MV-4-11 (cell line): ENCODE measurements around the gene SHB.

Experiments used
- DNase-seq: peaks from one replicate; lab custom pipeline; 2025; lab: John Stamatoyannopoulos, UW

Gene SHB

DNA sequence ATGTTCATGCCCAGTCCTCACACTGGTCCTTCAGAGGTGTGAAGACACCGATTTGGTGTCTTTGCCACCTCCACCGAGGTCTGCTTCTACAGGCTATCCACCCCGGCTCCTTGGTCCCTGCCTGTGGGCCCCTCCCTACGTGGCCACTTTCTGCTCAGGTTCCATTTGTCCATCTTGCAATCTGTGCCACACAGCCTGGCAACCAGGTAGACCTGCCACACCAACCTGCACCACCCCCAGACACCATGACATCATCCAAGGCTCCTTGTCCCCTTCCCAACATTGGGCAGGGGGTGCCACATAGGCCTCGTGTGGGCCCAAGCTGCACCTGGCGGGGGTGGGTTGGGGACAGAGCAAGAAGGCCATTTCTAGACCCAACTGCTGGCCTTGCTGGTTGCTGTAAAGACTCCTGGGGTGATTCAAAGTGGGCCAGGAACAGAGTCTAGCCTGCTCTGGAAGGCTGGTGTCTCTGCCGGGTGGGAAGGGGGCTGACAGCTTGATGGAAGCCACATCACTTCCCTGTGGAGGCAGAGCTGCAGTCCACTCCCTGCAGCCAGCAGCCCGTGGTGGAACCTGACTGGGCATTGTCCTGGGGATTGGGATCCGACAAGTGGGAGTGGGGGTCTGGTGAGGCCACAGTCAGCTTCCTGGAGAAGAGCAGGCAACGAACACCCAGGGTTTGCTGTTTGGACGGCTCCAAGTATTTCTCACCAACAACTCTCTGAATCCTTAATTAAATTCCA, 99.3 kb downstream of the SHB start:
- DNase-seq: no peak

DNA sequence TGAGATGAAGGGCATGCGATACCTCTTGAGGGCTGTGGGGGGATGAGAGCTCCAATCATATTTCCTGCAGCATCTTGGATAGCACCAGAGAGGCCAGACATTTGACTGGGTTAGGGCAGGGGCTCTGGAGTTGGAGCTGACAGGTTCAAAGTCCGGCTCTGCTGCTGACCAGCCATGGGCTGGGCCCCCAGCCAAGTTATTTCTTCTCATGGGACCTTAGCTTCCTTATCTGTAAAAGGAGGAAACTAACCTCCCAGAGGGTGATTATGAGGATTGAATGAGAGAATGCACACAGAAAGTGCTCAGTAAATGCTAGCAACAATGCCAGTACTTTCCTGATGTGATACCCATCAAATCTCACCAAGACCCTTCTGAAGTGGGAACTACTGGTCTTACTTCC, 99.9 kb downstream of the SHB start:
- DNase-seq: no peak

DNA sequence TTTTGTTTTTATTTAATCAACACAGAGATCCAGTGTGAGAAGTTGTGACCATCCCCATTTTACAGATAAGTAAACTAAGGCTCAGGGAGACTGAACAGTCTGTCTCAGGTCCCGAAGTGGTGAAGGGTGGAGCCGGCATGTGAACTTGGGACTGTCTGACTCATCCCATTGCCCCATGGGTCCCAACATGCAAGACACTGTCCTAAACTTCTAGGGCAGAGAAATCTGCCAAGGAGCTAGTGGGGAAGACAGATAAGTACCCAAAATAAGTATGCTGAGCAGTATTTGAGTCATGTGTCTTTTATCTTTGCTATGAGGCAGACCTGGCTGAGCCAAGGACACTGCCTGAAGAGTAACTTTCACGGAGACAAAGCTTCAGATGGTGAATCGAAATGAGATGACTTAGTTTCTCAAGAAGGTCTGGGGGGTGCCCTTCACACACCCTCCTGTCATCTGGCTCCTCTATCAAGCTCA, 100.8 kb downstream of the SHB start:
- DNase-seq: no peak

DNA sequence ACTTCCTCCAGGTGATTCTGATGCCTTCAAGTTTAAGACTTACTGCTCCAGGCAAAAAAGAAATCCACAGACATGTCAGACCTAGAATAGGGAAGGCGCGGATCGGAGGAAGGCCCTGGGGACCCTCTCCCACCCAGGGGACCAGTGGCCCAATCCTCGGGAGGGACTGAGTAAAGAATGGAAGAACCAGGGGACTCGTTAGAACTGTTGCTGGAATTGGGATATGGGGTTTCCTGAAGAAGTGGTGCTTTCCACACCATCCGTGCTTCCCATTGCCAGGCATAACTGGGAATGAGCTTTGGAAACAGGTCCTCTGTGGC, 101.3 kb downstream of the SHB start:
- no peak for DNase-seq

DNA sequence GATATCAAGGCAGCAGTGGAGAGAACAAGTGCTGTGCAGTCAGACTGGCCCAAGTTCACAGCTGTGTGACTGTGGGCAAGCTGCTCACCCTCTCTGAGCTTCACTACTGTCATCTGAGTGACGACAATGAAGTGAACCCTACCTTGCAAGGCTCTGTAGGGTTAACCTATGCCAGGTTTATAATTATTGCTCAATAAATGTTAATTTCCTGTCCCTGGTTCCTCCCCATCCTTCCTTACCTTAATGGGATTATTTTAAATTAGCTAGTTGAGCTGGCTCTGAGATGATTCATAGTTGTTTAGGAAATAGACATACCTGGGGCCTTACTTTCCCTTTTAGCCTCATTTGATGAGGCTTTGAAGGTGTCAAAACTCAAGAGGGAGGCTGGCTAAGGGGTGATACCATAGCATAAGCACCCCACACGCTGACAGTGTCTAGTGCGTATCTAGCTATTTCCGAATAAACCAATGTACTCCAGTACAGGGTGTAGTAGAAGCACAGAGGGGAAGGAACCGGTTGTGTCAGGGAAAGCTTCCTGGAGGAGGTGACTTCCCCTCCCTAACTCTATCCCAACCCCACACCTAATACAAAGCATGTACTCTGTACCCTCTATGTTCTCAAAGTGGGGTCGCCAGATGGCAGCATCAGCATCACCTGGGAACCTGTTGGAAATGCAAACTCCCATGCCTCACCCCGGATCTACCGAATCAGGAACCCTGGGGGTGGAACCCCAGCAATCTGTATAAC, 101.8 kb downstream of the SHB start:
- no peak for DNase-seq

DNA sequence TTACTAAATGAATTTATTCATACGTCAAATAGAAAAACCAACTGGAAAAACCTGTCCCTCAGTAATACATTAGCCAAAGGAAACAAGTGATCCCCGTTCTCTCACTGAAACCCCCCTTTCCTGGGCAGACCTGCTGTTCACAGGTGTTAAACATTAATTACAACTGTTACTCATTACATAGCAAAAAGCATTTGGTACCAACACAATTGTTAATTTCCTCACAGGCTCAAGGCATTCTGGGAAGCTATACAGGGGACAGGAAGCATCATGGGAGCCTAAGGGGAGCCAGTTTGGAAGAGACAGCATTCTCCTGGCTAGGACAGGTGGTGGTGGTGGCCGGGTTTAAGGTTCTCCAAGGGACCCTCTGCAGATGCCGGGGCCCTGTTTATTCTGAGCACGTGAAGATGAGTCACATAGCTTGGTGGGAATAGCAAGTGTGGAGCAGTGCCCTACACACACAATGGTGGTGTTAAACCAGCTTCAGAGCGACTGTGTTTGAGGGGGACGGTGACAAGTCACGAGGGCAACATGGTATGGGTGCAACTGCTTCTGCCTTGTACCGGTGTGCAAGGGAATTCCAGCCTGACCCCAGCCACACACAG, 102.5 kb downstream of the SHB start:
- no peak for DNase-seq

DNA sequence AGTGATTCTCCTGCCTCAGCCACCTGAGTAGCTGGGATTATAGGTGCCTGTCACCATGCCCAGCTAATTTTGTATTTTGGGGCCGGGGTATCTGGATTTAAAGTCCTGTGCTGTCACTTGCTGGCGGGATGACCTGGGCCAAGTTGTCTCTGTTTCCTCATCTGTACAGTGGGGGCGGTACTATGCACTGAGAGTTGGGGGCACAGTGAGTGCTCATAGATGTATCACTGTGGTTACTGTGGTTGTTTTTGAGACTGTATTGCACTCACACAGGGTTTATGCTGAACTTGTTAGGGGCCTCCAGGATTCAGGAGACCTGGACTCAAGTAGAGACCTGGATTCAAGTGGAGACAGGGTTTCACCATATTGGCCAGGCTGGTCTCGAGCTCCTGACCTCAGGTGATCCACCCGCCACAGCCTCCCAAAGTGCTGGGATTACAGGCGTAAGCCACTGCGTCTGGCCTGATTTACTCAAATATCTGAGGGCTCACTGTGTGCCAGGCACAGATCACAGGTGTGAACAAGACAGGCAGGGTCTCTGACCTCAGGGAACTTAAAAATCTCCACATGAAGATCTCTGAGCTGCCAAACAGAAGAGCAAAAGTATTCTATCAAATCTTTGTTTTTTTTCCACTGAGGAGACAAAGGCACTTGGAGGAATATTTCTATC, 103.2 kb downstream of the SHB start:
- peak; percentile 46 for DNase-seq

DNA sequence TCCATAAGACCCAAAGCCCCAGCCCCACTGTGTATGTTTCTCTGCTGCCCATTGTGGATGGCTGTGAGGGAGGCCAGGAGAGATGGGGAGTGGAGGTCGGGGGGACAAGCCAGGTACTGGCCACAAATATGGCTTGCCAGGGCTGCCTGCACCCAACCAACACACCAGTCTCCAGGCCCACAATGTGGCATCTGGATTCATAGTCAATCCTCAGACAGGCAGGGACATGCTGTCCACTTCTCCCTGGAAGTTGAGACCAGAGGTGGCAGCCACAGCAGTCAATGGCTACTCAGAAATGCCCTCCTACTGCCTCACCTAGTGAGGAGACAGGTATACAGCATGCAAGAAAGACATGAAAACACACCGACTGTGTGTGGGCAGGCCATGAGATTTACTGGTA, 103.9 kb downstream of the SHB start:
- no peak for DNase-seq

DNA sequence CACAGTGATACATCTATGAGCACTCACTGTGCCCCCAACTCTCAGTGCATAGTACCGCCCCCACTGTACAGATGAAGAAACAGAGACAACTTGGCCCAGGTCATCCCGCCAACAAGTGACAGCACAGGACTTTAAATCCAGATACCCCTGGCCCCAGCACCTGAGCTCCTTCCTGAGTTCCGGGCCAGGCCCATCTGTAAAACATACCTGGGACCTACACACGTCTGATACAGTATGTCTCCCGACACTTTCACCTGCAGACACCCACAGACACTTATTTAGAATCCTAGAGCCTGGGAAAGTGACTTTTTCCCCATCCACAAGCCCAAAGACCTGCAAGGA, 104.3 kb downstream of the SHB start:
- no peak for DNase-seq

DNA sequence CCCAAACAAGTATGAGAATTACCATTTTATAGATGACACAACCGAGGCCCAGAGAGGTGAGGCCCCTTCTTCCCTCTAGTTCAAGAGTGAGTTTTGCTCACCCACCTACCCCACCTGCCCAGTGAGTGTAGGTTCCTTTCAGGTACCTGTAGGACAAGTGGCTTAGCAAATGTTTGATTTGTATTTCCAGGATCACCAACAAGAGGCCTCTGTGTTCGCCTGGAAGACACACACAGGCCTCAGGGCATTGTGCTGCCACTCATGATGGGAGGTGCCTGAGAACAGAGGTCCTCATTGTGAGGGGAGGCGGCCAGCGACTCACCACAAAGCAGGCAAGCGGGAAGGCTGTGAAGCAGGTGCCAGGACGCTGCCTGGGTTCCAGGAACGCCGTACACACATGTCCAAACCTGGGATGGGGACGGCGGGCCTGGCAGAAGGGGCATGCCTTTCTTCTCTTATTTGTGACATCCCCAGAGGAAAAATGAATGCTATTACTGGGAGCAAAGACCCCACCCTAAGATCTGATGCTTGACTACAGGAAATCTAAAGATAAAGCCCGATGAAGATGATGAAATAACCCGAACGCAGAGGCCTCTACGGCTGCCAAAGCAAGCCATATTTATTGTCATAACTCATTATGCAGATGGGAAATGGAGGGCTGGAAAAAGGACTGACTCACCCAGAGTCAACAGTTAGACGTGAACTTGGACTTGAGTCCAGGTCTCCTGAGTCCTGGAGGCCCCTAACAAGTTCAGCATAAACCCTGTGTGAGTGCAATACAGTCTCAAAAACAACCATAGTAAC, 104.9 kb downstream of the SHB start:
- peak; percentile 76 for DNase-seq

DNA sequence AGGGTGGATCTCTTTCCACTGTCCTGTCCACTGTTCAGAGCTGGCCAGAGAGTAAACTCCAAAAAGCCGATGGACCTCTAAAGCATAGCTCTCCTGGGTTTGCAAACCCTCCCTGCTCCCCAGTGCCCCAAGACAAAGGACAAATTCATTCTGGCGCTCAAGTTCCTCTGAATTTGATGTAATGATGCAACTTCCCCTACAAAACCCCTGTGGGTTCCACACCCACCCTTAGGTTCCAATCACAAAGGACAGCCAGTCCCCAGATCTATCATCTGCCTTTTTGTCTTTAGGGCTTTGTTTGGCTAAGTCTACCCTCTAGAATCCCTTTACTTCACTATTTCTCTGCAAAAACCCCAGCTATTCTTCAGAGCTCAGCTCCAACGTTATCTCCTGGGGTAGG, 107.7 kb downstream of the SHB start:
- peak; percentile 84 for DNase-seq

DNA sequence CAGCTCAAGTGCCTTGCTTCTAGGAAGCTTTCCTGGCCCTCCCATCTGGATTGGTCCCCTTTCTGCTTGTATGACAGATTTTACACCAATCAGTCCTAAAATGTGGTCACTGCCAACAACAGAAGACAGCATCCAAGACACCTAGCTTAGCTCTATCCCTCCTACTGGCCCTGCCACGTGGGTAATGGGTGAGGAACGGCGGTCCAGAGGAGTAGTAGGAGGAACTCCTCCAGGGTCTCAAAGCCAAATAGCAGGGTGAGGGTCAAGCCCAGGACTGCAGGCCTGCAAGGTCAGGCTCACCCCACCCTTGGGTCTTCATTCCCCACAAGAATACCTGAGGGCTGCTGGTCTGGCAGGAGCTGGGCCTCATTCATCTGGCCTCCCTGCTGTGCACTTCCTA, 108.4 kb downstream of the SHB start:
- no peak for DNase-seq

DNA sequence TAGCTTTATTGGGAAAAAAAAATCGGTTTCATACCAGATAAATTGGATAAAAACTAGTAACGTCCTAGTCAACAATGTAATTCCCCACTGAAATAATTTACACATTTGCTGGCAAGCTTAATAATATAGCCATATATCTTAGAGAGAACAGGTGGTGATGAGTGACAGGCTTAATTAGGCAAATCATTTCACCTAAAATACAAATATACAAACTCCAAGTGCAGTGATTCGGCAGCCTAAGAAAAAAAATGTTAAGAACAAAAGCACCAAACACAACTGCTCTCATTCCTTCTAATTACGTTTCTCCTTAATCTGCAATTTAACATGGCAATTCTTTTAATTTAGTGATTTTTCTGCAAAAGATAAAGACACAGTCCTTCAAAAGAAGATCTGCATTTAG, 109.1 kb downstream of the SHB start:
- no peak for DNase-seq

DNA sequence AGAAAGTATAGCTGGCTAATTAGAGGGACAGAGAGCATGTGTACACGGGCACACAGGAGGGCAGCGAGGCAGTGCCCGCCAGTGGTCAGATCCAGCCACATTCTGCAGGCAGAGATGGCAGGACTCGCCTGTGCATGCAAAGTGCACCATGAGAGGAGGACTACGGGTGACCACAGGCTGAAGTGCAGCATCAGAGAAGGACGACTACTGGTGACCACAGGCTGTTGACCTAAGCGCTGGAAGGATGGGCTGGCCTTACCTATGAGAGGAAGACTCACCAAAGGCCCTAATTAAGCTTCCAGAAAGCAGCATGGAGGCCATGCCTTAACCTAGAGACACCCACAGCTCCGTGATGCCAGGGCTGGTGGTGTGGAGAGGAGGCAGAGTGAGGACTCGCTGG, 110.9 kb downstream of the SHB start:
- no peak for DNase-seq

DNA sequence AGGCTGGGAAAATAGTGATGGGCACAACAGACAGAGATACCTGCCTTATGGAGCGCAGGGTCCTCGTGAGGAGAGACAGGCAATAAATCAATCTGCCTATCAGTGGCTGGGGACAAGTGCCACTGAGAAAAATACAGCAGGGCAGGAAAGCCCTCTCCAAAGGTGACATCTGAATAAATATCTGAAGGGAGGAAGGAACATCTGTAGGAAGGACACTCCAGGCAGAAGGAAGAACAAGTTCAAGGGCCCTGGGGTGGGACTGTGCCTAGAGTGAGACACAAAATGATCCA, 111.4 kb downstream of the SHB start:
- DNase-seq: no peak

DNA sequence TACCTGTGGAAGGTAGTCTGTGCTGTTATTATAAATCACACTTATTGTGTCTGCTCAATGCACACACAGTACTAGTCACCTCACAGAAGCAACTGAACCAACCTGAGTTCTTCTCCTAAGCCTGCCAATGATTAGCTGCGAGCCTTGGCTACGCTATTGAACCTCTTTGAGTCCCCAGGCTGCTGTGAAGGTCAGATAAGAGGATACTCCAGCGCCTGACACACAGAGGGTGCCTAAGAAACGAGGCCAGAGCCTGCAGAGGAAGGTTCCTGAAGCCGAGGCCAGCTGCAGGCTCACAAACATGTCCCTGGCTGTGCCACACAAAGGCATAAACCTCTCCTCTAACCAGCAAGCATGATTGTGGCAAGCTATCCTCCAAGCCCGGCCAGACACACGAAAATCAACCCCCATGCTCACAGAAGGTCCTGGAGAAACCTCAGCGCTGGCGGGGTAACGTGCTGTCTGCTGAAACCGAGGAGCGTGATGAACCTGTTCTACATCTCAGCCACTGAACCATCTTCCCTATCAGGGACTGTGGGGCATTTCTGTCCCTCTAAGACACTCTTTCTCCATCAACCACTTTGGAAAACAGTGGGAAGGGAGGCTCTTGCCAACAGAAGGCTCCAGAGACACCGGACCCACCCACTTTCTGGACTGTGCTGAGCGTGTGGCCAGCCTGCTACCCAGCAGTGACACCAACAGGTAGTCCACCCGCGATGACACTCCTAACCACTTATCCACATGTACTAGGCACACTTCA, 111.9 kb downstream of the SHB start:
- DNase-seq: no peak

DNA sequence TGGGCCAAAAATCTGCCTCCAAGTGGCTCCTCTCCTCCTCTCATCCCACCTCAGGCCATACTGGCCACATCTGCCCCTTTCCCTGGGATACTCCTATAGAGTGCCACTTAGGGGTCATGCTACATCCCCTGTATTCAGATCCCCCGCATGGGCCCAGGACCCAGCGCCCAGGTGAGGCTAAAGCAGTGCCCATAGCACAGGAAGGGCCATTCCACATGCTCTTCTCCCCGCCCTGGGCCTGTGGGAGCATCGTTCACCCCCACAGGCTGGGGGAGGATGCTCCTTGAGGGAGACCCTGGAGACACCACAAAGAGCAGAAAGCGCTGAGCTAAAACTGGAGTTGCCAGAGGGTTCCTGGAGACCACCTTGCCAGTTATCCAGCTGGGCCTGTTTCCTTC, 112.6 kb downstream of the SHB start:
- DNase-seq: no peak

DNA sequence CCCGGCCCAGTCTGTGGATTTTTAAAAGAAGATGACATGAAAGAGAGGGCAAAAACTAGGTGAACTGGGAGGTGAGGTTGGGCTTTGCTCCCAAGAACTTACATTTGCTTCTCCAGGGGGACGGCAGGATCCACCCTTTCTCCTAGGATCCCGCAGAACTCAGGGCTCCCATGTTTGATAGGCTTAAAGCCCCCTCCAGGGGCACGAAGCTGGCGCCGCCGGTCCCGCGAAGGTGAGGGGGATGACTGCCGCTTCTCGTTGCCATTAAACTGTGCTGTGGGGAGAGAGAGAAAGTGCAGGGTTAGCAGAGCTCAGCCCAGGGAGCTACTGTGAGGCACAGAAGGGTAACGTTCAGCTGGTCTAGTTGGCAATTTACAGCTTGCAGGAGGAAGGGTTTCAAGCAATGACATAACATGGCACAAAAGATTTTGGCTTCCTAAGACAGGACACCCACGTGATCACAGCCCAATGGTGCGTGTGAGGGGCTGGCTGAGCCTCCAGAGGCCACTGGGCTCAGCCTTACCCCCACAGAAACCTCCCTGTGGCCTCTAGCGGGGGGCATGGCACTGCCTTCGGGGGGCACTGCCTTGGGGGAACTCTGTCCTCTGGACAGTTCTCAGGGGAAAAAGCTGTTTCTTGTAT, 113.1 kb downstream of the SHB start:
- DNase-seq: no peak

DNA sequence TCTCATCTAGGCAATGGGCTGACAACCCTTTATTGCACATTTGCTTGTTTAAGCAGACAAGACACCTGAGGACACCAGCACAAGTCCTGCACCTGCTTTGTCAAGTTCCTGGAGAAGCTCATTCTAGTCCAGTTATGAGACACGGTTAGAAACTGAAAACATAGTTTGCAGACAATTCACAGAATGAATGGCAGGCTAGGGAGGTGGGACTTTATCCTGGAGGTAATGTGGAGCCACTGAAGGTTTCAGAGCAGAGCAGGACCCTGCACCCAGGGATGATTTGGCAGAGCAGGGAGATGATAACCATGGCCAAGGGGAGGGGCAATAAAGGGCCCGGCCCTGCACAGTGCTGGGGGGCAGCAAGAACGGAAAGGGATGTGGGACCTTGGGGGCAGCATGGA, 114.4 kb downstream of the SHB start:
- DNase-seq: no peak

DNA sequence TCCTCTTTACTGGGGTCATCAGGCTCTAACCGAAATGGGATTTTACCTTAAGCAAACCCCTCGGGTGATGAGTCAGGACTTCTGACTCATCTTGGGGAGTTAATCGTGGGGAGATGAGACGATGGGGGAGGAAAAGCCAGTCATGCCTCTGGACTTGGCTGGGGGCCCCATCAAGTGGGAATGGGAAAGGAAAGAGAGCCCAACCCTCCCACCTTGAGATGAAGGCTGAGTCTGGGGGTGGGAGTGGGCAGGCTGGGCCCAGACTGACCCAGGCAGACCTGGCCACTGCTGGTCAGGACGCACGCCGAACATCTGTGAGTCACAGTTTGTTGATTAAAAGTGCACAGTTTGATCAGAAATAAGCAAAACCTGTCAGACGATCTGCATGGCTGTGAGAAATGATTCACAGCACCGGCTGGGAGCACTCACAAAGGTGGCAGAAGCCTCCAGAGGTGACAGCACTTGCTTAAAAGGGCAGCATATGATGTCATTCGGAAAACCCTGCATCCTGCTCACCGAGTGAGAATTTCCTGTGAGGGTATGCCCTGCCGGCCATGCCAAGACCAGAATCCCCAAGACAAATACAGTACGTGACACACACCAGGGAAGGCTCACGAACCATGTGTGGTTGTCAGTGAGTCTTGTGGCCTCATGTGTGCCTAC, 115.1 kb downstream of the SHB start:
- DNase-seq: no peak
